Measurements from ENCODE around the gene TAF10.

- TF ChIP-seq CTCF (conservative IDR thresholded peaks at IDR 0.05) (no peak), ZFX (IDR thresholded peaks at IDR 0.05) (no peak)
These were observed 2.5 kb downstream of the TAF10 start for GRCh38 chr11:6609502-6610015.

Data from C4-2B (cell line).